CD4-positive, alpha-beta T cell treated with Interleukin-2 at 100 ng/mL for 4 hours (primary cell): ENCODE data around the gene CCDC85A.

ENCODE experiments used
- DNase-seq: peaks from one replicate; pipeline ENCODE4 v3.0.0-alpha.2; 2020; ENCODE audit warnings: low spot score

Gene CCDC85A

GRCh38 chr2:56240210-56240609, 56.4 kb downstream of the CCDC85A start:
- no peak for DNase-seq

GRCh38 chr2:56244506-56244905, 60.7 kb downstream of the CCDC85A start:
- DNase-seq, result no peak

- no peak for DNase-seq
These were observed 61.2 kb downstream of the CCDC85A start for GRCh38 chr2:56244911-56245530.

GRCh38 chr2:56248965-56249742, 65.4 kb downstream of the CCDC85A start:
- no peak for DNase-seq

- no peak for DNase-seq
These were observed 66.5 kb downstream of the CCDC85A start for GRCh38 chr2:56250153-56250729.

GRCh38 chr2:56260415-56260814, 76.6 kb downstream of the CCDC85A start:
- DNase-seq, result no peak

GRCh38 chr2:56262241-56262640, 78.5 kb downstream of the CCDC85A start:
- no peak for DNase-seq

- DNase-seq, result no peak
These were observed 80.1 kb downstream of the CCDC85A start for GRCh38 chr2:56263876-56264275.

- no peak for DNase-seq
These were observed 83.1 kb downstream of the CCDC85A start for GRCh38 chr2:56266761-56267414.

- DNase-seq, result no peak
These were observed 83.6 kb downstream of the CCDC85A start for GRCh38 chr2:56267415-56267788.

- DNase-seq, result no peak
These were observed 85.1 kb downstream of the CCDC85A start for GRCh38 chr2:56268856-56269255.

GRCh38 chr2:56271275-56271674, 87.5 kb downstream of the CCDC85A start:
- no peak for DNase-seq

- DNase-seq, result no peak
These were observed 101.4 kb downstream of the CCDC85A start for GRCh38 chr2:56285224-56285623.

GRCh38 chr2:56286936-56287335, 103.1 kb downstream of the CCDC85A start:
- DNase-seq, result no peak

- DNase-seq, result no peak
These were observed 103.7 kb downstream of the CCDC85A start for GRCh38 chr2:56287508-56287907.

- no peak for DNase-seq
These were observed 104.2 kb downstream of the CCDC85A start for GRCh38 chr2:56287974-56288373.

GRCh38 chr2:56288838-56289580, 105.2 kb downstream of the CCDC85A start:
- DNase-seq, result no peak

- DNase-seq, result no peak
These were observed 107.9 kb downstream of the CCDC85A start for GRCh38 chr2:56291711-56292110.

GRCh38 chr2:56292951-56293350, 109.2 kb downstream of the CCDC85A start:
- DNase-seq, result no peak

GRCh38 chr2:56295666-56296065, 111.9 kb downstream of the CCDC85A start:
- no peak for DNase-seq

GRCh38 chr2:56297671-56298070, 113.9 kb downstream of the CCDC85A start:
- no peak for DNase-seq

GRCh38 chr2:56299171-56299691, 115.4 kb downstream of the CCDC85A start:
- DNase-seq, result no peak
